Measurements from ENCODE around the gene ZNF768.
"Not testable (repeated sequence)": the region's sequence is repeated elsewhere in the genome, so short reads cannot be mapped to it uniquely, and the experiment has no call there.

Gene ZNF768

GRCh38 chr16:30510376-30510938, 15.9 kb downstream of the ZNF768 start:
- DNase-seq (ENCODE audit: low read depth in 2 of 2): no peak

GRCh38 chr16:30509081-30509765, 17.1 kb downstream of the ZNF768 start:
- DNase-seq (ENCODE audit: low read depth in 2 of 2): no peak

- no peak for DNase-seq (ENCODE audit: low read depth in 2 of 2)
Observed at GRCh38 chr16:30503403-30504296, 22.7 kb downstream of the ZNF768 start.

- no peak for DNase-seq (ENCODE audit: low read depth in 2 of 2)
Observed at GRCh38 chr16:30499284-30499683, 27.1 kb downstream of the ZNF768 start.

GRCh38 chr16:30494709-30495108, 31.7 kb downstream of the ZNF768 start:
- DNase-seq (ENCODE audit: low read depth in 2 of 2): no peak

GRCh38 chr16:30493941-30494488, 32.4 kb downstream of the ZNF768 start:
- no peak for DNase-seq (ENCODE audit: low read depth in 2 of 2)

- DNase-seq (ENCODE audit: low read depth in 2 of 2): no peak
Observed at GRCh38 chr16:30491744-30492308, 34.5 kb downstream of the ZNF768 start.

GRCh38 chr16:30491229-30491628, 35.1 kb downstream of the ZNF768 start:
- DNase-seq (ENCODE audit: low read depth in 2 of 2): no peak

- DNase-seq (ENCODE audit: low read depth in 2 of 2): no peak
Observed at GRCh38 chr16:30490210-30490609, 36.2 kb downstream of the ZNF768 start.

GRCh38 chr16:30488764-30489605, 37.4 kb downstream of the ZNF768 start:
- DNase-seq (ENCODE audit: low read depth in 2 of 2): no peak

GRCh38 chr16:30485818-30486436, 40.4 kb downstream of the ZNF768 start:
- no peak for DNase-seq (ENCODE audit: low read depth in 2 of 2)

GRCh38 chr16:30484887-30485286, 41.5 kb downstream of the ZNF768 start:
- DNase-seq (ENCODE audit: low read depth in 2 of 2): no peak

- no peak for DNase-seq (ENCODE audit: low read depth in 2 of 2)
Observed at GRCh38 chr16:30482366-30482765, 44.0 kb downstream of the ZNF768 start.

GRCh38 chr16:30481381-30481780, 45.0 kb downstream of the ZNF768 start:
- DNase-seq (ENCODE audit: low read depth in 2 of 2): no peak

- DNase-seq (ENCODE audit: low read depth in 2 of 2): no peak
Observed at GRCh38 chr16:30478766-30479478, 47.4 kb downstream of the ZNF768 start.

GRCh38 chr16:30477773-30478172, 48.6 kb downstream of the ZNF768 start:
- DNase-seq (ENCODE audit: low read depth in 2 of 2): not testable (repeated sequence)

- DNase-seq (ENCODE audit: low read depth in 2 of 2): no peak
Observed at GRCh38 chr16:30476991-30477390, 49.4 kb downstream of the ZNF768 start.

- DNase-seq (ENCODE audit: low read depth in 2 of 2): no peak
Observed at GRCh38 chr16:30474684-30475083, 51.7 kb downstream of the ZNF768 start.

- no peak for DNase-seq (ENCODE audit: low read depth in 2 of 2)
Observed at GRCh38 chr16:30474074-30474452, 52.3 kb downstream of the ZNF768 start.

Measured in stimulated activated CD4-positive, alpha-beta T cell treated with anti-CD3 and anti-CD28 coated beads, Interleukin-4, amount 100 ng/mL, for 48 hours (primary cell).